ENCODE results near the gene NCOA3. TPM values are rescaled to one million over a fixed set of nuclear protein-coding genes. Genes with fewer than 3 reads are reported as not detected.

NCOA3 gene
- total RNA-seq, 1 experiment from 2014 or later, result 96.7 TPM

- Mint-ChIP-seq H3K4me3 (ENCODE audit: unreplicated experiment) (no peak overlapping the region), H3K27me3 (ENCODE audit: insufficient read depth, unreplicated experiment) (no peaks in the 10 kb centered on the region), H3K27ac (ENCODE audit: unreplicated experiment) (no peak overlapping the region), H3K4me1 (ENCODE audit: low read depth, unreplicated experiment) (no peaks in the 10 kb centered on the region), H3K36me3 (ENCODE audit: insufficient read depth, unreplicated experiment) (no peaks in the 10 kb centered on the region), H3K9me3 (ENCODE audit: unreplicated experiment) (no peaks in the 10 kb centered on the region)
- POLR2A ChIA-PET, result no interaction called here
- no peaks in the 10 kb centered on the region for H3K27me3 ChIP-seq (replicated peaks; ENCODE audit: control insufficient read depth, insufficient read depth, low read length)
- H3K9me3 ChIP-seq, result no peaks in the 10 kb centered on the region
- BruUV-seq (replicated peaks), result no TSS peak
- TF ChIP-seq, protein P1, sequence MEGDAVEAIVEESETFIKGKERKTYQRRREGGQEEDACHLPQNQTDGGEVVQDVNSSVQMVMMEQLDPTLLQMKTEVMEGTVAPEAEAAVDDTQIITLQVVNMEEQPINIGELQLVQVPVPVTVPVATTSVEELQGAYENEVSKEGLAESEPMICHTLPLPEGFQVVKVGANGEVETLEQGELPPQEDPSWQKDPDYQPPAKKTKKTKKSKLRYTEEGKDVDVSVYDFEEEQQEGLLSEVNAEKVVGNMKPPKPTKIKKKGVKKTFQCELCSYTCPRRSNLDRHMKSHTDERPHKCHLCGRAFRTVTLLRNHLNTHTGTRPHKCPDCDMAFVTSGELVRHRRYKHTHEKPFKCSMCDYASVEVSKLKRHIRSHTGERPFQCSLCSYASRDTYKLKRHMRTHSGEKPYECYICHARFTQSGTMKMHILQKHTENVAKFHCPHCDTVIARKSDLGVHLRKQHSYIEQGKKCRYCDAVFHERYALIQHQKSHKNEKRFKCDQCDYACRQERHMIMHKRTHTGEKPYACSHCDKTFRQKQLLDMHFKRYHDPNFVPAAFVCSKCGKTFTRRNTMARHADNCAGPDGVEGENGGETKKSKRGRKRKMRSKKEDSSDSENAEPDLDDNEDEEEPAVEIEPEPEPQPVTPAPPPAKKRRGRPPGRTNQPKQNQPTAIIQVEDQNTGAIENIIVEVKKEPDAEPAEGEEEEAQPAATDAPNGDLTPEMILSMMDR (IDR thresholded peaks at IDR 0.05; ENCODE audit: insufficient read depth in 1 of 2, low read depth in 1 of 2, low read length in 1 of 2, severe bottlenecking in 1 of 2, unreplicated experiment in 1 of 2), result peak in 1 of 2 experiments; percentile 19
- intact Hi-C loops (cut with micrococcal nuclease; ENCODE audit: unreplicated experiment), result no loop called here
- no peaks in the 10 kb centered on the region for H3K4me1 ChIP-seq
- CTCF ChIA-PET, result no interaction called here
- no peak overlapping the region for H3K4me3 ChIP-seq (ENCODE audit: low read depth, low read length)
- no peak for DNase-seq
- H3K36me3 ChIP-seq (ENCODE audit: control insufficient read depth, insufficient read depth, low read length), result no peaks in the 10 kb centered on the region
These were observed 188.0 kb downstream of the NCOA3 start for GRCh38 chr20:47689731-47690130.

- intact Hi-C loops (cut with micrococcal nuclease; ENCODE audit: unreplicated experiment), result no loop called here
- no peaks in the 10 kb centered on the region for H3K9me3 Mint-ChIP-seq (ENCODE audit: unreplicated experiment)
- H3K4me1 Mint-ChIP-seq (ENCODE audit: low read depth, unreplicated experiment), result no peaks in the 10 kb centered on the region
- H3K27ac Mint-ChIP-seq (ENCODE audit: unreplicated experiment), result no peak overlapping the region
- Histone ChIP-seq H3K36me3 (ENCODE audit: control insufficient read depth, insufficient read depth, low read length) (no peaks in the 10 kb centered on the region), H3K4me1 (no peaks in the 10 kb centered on the region), H3K4me3 (ENCODE audit: low read depth, low read length) (no peak overlapping the region), H3K27me3 (replicated peaks; ENCODE audit: control insufficient read depth, insufficient read depth, low read length) (no peaks in the 10 kb centered on the region), H3K9me3 (no peaks in the 10 kb centered on the region)
- ChIA-PET CTCF (interaction anchor here (0.6 to 1.3 kb wide), 3 partner anchors 11 to 604 kb away, joined by 3 read pairs; no protein-coding TSS in a partner anchor), POLR2A (no interaction called here)
- TF ChIP-seq, protein P1 (IDR thresholded peaks at IDR 0.05; ENCODE audit: insufficient read depth in 1 of 2, low read depth in 1 of 2, low read length in 1 of 2, severe bottlenecking in 1 of 2, unreplicated experiment in 1 of 2), result no peak
- no peak for DNase-seq
- BruUV-seq (replicated peaks), result no TSS peak
- no peak overlapping the region for H3K4me3 Mint-ChIP-seq (ENCODE audit: unreplicated experiment)
- no peaks in the 10 kb centered on the region for H3K36me3 Mint-ChIP-seq (ENCODE audit: insufficient read depth, unreplicated experiment)
- H3K27me3 Mint-ChIP-seq (ENCODE audit: insufficient read depth, unreplicated experiment), result no peaks in the 10 kb centered on the region
These were observed 189.9 kb downstream of the NCOA3 start for GRCh38 chr20:47691625-47692024.

GRCh38 chr20:47694021-47694818 lies 192.5 kb downstream of the NCOA3 start:
- Mint-ChIP-seq H3K36me3 (ENCODE audit: insufficient read depth, unreplicated experiment) (no peaks in the 10 kb centered on the region), H3K4me1 (ENCODE audit: low read depth, unreplicated experiment) (no peaks in the 10 kb centered on the region), H3K4me3 (ENCODE audit: unreplicated experiment) (no peak overlapping the region), H3K27ac (ENCODE audit: unreplicated experiment) (no peak overlapping the region), H3K9me3 (ENCODE audit: unreplicated experiment) (no peaks in the 10 kb centered on the region), H3K27me3 (ENCODE audit: insufficient read depth, unreplicated experiment) (no peaks in the 10 kb centered on the region)
- H3K36me3 ChIP-seq (ENCODE audit: control insufficient read depth, insufficient read depth, low read length), result no peaks in the 10 kb centered on the region
- BruUV-seq (replicated peaks), result no TSS peak
- no peaks in the 10 kb centered on the region for H3K27me3 ChIP-seq (replicated peaks; ENCODE audit: control insufficient read depth, insufficient read depth, low read length)
- intact Hi-C loops (cut with micrococcal nuclease; ENCODE audit: unreplicated experiment), result no loop called here
- no peak for DNase-seq
- H3K4me1 ChIP-seq, result no peaks in the 10 kb centered on the region
- no peak overlapping the region for H3K4me3 ChIP-seq (ENCODE audit: low read depth, low read length)
- no peaks in the 10 kb centered on the region for H3K9me3 ChIP-seq
- TF ChIP-seq, protein P1 (IDR thresholded peaks at IDR 0.05; ENCODE audit: insufficient read depth in 1 of 2, low read depth in 1 of 2, low read length in 1 of 2, severe bottlenecking in 1 of 2, unreplicated experiment in 1 of 2), result no peak
- ChIA-PET CTCF (interaction anchor here (0.5 to 1.6 kb wide), 6 partner anchors 15 to 926 kb away, joined by 3 to 10 read pairs (median 4); no protein-coding TSS in a partner anchor), POLR2A (no interaction called here)
